ENCODE measurements around the gene FAM114A1. TPM values are rescaled to one million over a fixed set of nuclear protein-coding genes. Genes with fewer than 3 reads are reported as not detected.

Gene FAM114A1
- total RNA-seq, 1 experiment from 2014 or later, result 32.0 TPM

DNA sequence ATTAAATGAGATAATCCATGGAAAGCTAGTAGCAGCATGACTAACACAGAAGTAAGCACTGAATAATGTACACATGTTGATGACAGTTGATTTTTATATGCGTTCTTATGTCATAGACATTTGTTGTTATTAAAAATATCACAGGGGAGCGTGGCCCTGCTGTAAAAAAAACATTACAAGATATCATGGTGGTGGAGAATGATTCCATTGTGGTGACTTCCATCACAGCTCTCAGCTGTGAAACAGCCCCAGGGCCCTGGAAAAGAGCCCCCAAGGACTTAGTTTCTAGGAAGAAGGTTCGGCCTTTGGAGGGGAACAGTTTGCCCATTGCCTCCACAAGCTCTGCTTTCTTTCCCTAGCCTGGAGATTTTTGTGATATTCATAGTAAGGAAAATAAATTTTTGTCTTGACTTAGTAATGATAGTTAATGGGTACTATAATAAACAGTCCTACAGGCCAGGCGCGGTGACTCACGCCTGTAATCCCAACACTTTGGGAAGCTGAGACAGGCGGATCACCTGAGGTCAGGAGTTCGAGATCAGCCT is 49.9 kb downstream of the FAM114A1 start:
- TF ChIP-seq, protein P1, sequence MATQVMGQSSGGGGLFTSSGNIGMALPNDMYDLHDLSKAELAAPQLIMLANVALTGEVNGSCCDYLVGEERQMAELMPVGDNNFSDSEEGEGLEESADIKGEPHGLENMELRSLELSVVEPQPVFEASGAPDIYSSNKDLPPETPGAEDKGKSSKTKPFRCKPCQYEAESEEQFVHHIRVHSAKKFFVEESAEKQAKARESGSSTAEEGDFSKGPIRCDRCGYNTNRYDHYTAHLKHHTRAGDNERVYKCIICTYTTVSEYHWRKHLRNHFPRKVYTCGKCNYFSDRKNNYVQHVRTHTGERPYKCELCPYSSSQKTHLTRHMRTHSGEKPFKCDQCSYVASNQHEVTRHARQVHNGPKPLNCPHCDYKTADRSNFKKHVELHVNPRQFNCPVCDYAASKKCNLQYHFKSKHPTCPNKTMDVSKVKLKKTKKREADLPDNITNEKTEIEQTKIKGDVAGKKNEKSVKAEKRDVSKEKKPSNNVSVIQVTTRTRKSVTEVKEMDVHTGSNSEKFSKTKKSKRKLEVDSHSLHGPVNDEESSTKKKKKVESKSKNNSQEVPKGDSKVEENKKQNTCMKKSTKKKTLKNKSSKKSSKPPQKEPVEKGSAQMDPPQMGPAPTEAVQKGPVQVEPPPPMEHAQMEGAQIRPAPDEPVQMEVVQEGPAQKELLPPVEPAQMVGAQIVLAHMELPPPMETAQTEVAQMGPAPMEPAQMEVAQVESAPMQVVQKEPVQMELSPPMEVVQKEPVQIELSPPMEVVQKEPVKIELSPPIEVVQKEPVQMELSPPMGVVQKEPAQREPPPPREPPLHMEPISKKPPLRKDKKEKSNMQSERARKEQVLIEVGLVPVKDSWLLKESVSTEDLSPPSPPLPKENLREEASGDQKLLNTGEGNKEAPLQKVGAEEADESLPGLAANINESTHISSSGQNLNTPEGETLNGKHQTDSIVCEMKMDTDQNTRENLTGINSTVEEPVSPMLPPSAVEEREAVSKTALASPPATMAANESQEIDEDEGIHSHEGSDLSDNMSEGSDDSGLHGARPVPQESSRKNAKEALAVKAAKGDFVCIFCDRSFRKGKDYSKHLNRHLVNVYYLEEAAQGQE (IDR thresholded peaks at IDR 0.05; ENCODE audit: insufficient read depth in 1 of 2, low read depth in 2 of 2, low read length in 1 of 2), result no peak
- TF ChIP-seq POLR2AphosphoS5 (IDR thresholded peaks at IDR 0.05; ENCODE audit: low read depth, low read length) (no peak), SIN3A (IDR thresholded peaks at IDR 0.05; ENCODE audit: borderline replicate concordance, insufficient read depth, low read depth, low read length) (no peak), TCF7L2 (IDR thresholded peaks at IDR 0.05; ENCODE audit: low read depth, low read length) (no peak)
- TF ChIP-seq, protein P2, sequence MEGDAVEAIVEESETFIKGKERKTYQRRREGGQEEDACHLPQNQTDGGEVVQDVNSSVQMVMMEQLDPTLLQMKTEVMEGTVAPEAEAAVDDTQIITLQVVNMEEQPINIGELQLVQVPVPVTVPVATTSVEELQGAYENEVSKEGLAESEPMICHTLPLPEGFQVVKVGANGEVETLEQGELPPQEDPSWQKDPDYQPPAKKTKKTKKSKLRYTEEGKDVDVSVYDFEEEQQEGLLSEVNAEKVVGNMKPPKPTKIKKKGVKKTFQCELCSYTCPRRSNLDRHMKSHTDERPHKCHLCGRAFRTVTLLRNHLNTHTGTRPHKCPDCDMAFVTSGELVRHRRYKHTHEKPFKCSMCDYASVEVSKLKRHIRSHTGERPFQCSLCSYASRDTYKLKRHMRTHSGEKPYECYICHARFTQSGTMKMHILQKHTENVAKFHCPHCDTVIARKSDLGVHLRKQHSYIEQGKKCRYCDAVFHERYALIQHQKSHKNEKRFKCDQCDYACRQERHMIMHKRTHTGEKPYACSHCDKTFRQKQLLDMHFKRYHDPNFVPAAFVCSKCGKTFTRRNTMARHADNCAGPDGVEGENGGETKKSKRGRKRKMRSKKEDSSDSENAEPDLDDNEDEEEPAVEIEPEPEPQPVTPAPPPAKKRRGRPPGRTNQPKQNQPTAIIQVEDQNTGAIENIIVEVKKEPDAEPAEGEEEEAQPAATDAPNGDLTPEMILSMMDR (IDR thresholded peaks at IDR 0.05), result no peak
- in situ Hi-C loops (cut with HindIII; ENCODE audit: low pct_unique_long_range_greater_than_20kb, low sequenced_read_pairs) (no loop called here), intact Hi-C loops (cut with micrococcal nuclease; ENCODE audit: unreplicated experiment) (no loop called here)
- Histone ChIP-seq H3K9me3 (ENCODE audit: control insufficient read depth, insufficient read depth, low read depth, low read length) (no peaks in the 10 kb centered on the region), H3K4me3 (ENCODE audit: low read depth in 2 of 2, low read length in 2 of 2) (no peak overlapping the region), H3K36me3 (ENCODE audit: control insufficient read depth, insufficient read depth, low read length) (no peaks in the 10 kb centered on the region), H3K27ac (ENCODE audit: low read length) (no peak overlapping the region), H3K27me3 (ENCODE audit: control insufficient read depth, insufficient read depth, low read length) (no peaks in the 10 kb centered on the region), H3K4me1 (ENCODE audit: control insufficient read depth, insufficient read depth, low read length) (no peaks in the 10 kb centered on the region)
- BruUV-seq (replicated peaks), result no TSS peak
- POLR2A ChIA-PET, result no interaction called here
- no peak for ATAC-seq
- CTCF ChIA-PET, result no interaction called here
- DNase-seq (ENCODE audit: low read depth, low spot score), result no peak

DNA sequence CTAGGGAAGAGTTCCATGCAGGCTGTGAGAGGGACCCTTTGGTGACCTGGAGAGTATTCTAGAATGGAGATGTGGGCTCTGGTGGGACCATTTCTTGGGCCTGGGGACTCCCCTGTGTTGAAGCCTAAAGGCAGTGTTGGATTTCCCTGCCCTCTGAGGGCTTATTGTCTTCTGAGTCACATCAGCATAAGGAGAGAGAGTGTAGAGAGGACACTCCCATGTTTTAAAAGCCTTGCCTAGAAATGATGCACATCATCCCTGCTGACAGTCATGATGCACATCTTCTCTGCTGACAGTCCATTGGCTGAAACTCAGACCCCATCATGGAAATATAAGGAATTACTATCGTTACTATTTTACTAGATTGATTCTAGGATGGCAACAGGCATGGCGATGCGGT is 51.9 kb downstream of the FAM114A1 start:
- POLR2A ChIA-PET, result no interaction called here
- TF ChIP-seq TCF7L2 (IDR thresholded peaks at IDR 0.05; ENCODE audit: low read depth, low read length) (no peak), POLR2AphosphoS5 (IDR thresholded peaks at IDR 0.05; ENCODE audit: low read depth, low read length) (no peak), SIN3A (IDR thresholded peaks at IDR 0.05; ENCODE audit: borderline replicate concordance, insufficient read depth, low read depth, low read length) (no peak)
- TF ChIP-seq, protein P1 (IDR thresholded peaks at IDR 0.05; ENCODE audit: insufficient read depth in 1 of 2, low read depth in 2 of 2, low read length in 1 of 2), result no peak
- TF ChIP-seq, protein P2 (IDR thresholded peaks at IDR 0.05), result no peak
- CTCF ChIA-PET, result no interaction called here
- H3K9me3 ChIP-seq (ENCODE audit: control insufficient read depth, insufficient read depth, low read depth, low read length), result no peaks in the 10 kb centered on the region
- H3K4me1 ChIP-seq (ENCODE audit: control insufficient read depth, insufficient read depth, low read length), result no peaks in the 10 kb centered on the region
- intact Hi-C loops (cut with micrococcal nuclease; ENCODE audit: unreplicated experiment) (no loop called here), in situ Hi-C loops (cut with HindIII; ENCODE audit: low pct_unique_long_range_greater_than_20kb, low sequenced_read_pairs) (no loop called here)
- no peak overlapping the region for H3K4me3 ChIP-seq (ENCODE audit: low read depth in 2 of 2, low read length in 2 of 2)
- no peaks in the 10 kb centered on the region for H3K27me3 ChIP-seq (ENCODE audit: control insufficient read depth, insufficient read depth, low read length)
- BruUV-seq (replicated peaks), result no TSS peak
- no peak for DNase-seq (ENCODE audit: low read depth, low spot score)
- no peak overlapping the region for H3K27ac ChIP-seq (ENCODE audit: low read length)
- ATAC-seq, result no peak
- H3K36me3 ChIP-seq (ENCODE audit: control insufficient read depth, insufficient read depth, low read length), result no peaks in the 10 kb centered on the region
